Activated naive CD8-positive, alpha-beta T cell treated with anti-CD3 and anti-CD28 coated beads for 36 hours (primary cell): Measurements from ENCODE around the gene GFPT1. TPM values are rescaled to one million over a fixed set of nuclear protein-coding genes. Genes with fewer than 3 reads are reported as not detected.

Source experiments
- DNase-seq: peaks from one replicate; pipeline ENCODE4 v3.0.0; 2021
- H3K27ac Mint-ChIP-seq: one replicate; pipeline ENCODE4 v1.8.0; 2022; ENCODE audit warnings: mild to moderate bottlenecking, moderate library complexity, mixed read lengths
- H3K27me3 Mint-ChIP-seq: one replicate; pipeline ENCODE4 v1.8.0; 2022; ENCODE audit warnings: mild to moderate bottlenecking, mixed read lengths
- H3K36me3 Mint-ChIP-seq: one replicate; pipeline ENCODE4 v1.8.0; 2021; ENCODE audit warnings: mild to moderate bottlenecking, mixed read lengths
- H3K4me1 Mint-ChIP-seq: one replicate; pipeline ENCODE4 v1.8.0; 2021; ENCODE audit warnings: mixed read lengths
- H3K4me3 Mint-ChIP-seq: one replicate; pipeline ENCODE4 v1.8.0; 2022; ENCODE audit warnings: mild to moderate bottlenecking, moderate library complexity, mixed read lengths
- H3K9me3 Mint-ChIP-seq: one replicate; pipeline ENCODE4 v1.8.0; 2022; ENCODE audit warnings: mixed read lengths
- total RNA-seq, 2 experiments: library from RNA; stranded (reverse); gene quantifications; one replicate each; pipeline ENCODE4 v1.2.3, GENCODE V29; 2021

GFPT1 gene
- total RNA-seq, 2 experiments from 2014 or later: 34.3 to 35.7 TPM

DNA sequence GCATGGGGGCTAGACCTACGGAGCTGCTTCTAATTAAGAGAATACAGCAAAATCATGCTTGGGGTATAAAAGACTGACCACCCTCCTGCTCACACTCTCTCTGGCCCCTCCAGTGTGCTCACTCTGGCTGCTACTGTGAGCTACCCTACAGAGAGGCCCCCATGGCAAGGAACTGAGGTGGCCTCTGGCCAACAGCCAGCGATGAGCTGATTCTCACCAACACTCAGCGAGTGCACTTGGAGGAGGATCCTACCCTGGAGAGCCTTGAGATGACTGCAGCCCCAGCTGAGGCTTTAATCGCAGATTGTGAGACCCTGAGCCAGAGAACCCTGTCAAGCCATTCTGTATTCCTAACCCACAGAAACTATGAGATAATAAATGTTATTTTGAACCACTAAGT is 88.2 kb downstream of the GFPT1 start:
- Mint-ChIP-seq H3K27ac (no peak overlapping the region), H3K36me3 (peaks cover 2% of the 10 kb centered on the region), H3K27me3 (peaks cover 5% of the 10 kb centered on the region), H3K4me3 (no peak overlapping the region), H3K9me3 (no peaks in the 10 kb centered on the region), H3K4me1 (no peaks in the 10 kb centered on the region)
- no peak for DNase-seq

DNA sequence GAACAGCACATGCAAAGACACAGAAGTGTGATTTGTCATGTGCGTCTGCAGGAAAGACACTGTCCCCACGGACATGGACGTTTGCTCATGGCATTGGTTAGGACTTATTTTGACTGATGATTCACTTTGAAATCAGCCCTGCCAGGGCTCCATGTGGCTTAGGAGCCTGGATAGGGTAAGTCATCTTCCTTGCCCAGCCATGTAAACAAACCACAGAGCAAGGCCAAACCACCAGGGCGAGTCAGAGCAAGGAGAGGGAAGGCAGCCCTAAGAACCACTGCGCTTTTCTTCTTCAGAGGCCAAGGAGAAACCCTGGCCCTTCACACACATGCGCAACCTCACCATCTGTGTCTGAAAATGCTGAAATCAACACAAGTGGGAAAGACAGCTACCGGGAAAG is 88.8 kb downstream of the GFPT1 start:
- Mint-ChIP-seq H3K27me3 (no peaks in the 10 kb centered on the region), H3K4me1 (no peaks in the 10 kb centered on the region), H3K27ac (no peak overlapping the region), H3K36me3 (peaks cover 2% of the 10 kb centered on the region), H3K4me3 (no peak overlapping the region), H3K9me3 (no peaks in the 10 kb centered on the region)
- DNase-seq: no peak

DNA sequence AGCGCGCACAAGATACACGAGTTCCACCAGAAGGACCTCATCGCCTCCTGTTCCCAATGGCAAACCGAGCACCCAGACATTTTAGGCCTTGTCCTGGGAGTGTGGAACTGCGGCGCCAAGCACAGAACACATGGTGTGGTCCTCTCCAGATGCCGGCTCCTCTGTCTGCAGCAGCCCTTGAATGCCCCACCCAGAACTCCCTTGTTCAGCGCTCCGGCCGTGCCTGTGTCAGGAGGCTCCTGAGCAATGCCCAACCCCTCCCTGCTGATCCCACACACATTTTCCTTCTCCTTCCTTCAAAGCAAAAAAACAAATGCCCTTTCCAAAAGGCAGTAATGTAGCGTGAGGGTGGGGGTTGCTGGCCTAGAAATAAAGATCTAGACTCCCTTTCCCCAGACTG is 89.8 kb downstream of the GFPT1 start:
- no peak overlapping the region for H3K4me3 Mint-ChIP-seq
- H3K36me3 Mint-ChIP-seq: no peaks in the 10 kb centered on the region
- H3K27me3 Mint-ChIP-seq: no peaks in the 10 kb centered on the region
- DNase-seq: no peak
- H3K9me3 Mint-ChIP-seq: no peaks in the 10 kb centered on the region
- no peaks in the 10 kb centered on the region for H3K4me1 Mint-ChIP-seq
- no peak overlapping the region for H3K27ac Mint-ChIP-seq

DNA sequence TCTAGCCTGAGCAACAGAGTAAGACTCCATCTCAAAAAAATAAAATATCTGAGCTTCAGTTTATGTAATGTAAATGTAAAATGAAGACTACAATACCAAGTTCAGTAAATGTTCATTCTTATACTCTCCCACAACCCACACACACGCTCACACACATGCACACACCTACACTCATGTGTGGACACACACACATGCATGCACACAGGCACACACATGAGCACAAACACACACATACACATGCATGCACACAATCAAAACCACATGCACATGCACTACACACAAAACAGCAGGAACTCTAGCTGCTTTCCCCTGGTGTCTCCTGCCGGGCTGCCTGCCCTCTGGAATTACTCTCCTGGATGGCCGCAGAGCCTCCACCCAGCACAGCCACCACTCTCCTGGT is 90.6 kb downstream of the GFPT1 start:
- no peaks in the 10 kb centered on the region for H3K27me3 Mint-ChIP-seq
- no peak for DNase-seq
- no peaks in the 10 kb centered on the region for H3K36me3 Mint-ChIP-seq
- no peak overlapping the region for H3K27ac Mint-ChIP-seq
- H3K9me3 Mint-ChIP-seq: no peaks in the 10 kb centered on the region
- H3K4me1 Mint-ChIP-seq: no peaks in the 10 kb centered on the region
- no peak overlapping the region for H3K4me3 Mint-ChIP-seq

DNA sequence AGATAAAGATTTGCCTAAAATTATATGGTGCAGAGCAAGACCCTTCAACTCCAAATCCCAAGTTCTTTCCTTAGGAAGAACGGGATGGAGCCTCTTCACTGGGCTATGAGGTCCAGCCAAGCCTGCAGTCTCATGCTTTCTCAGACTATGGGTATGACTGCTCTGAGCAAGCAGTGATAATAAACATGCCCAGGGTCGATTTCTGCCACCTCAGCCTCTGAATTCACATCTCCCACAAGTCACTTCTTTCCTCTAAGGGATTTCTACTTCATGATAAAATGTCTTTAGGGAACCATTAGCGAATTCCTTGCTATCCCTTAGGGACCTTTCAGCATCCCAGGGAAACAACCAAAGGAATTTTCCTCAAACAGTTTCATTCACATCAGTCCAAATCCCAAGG is 94.8 kb downstream of the GFPT1 start:
- no peak overlapping the region for H3K27ac Mint-ChIP-seq
- H3K27me3 Mint-ChIP-seq: no peaks in the 10 kb centered on the region
- no peak overlapping the region for H3K4me3 Mint-ChIP-seq
- no peaks in the 10 kb centered on the region for H3K9me3 Mint-ChIP-seq
- DNase-seq: no peak
- no peaks in the 10 kb centered on the region for H3K36me3 Mint-ChIP-seq
- no peaks in the 10 kb centered on the region for H3K4me1 Mint-ChIP-seq

DNA sequence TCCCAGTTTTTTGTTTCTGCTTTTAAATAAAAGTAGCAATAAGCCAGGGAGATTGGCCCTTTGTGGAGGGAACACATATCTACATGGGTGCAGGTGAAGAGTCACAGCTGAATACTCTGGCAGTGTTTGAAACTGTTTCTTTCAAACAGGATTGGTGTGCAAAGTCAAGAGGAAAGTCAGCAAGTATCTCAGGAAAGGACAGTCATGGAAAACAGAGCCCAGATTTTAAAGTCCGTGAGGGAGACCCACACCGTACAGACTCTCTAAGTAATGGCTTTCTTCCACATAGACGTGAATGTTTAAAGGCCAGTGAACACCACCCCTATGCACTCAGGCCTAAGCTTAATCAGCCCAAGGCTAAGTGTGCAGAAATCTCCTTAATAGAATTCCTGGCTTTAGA is 95.3 kb downstream of the GFPT1 start:
- Mint-ChIP-seq H3K4me3 (no peak overlapping the region), H3K4me1 (no peaks in the 10 kb centered on the region), H3K36me3 (no peaks in the 10 kb centered on the region), H3K9me3 (no peaks in the 10 kb centered on the region), H3K27ac (no peak overlapping the region), H3K27me3 (no peaks in the 10 kb centered on the region)
- no peak for DNase-seq

DNA sequence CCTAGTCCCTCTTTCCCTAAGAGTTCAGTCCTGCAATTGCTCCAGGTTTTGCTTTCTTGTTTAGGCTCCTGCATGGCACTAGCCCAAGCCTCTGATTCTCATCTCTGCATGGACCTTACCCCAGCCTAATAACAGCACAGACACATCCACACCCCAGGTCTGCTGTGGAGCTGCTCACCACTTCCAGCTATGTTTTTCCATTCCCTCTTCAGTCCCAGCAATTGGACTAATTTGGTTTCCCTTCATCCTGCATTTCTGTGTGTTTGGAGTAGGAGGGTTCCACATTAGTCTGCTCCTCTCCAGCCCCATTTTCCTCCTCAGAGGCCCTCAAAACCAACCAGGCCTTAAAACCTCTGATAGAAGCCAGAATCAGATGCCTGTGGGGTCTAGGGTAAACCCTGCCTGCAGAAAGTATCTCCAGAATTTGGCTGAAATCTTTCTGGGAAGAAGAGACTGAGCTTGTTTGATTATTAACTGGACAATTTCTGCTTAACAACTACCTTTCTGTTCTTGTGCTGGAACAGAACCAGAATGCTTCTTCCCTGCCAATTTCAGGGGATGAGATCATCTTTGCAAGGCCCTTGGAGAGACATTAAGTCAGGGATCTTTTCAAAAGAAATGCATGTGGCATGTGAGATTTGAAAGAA is 95.9 kb downstream of the GFPT1 start:
- no peak overlapping the region for H3K27ac Mint-ChIP-seq
- H3K4me3 Mint-ChIP-seq: no peak overlapping the region
- no peaks in the 10 kb centered on the region for H3K27me3 Mint-ChIP-seq
- no peaks in the 10 kb centered on the region for H3K9me3 Mint-ChIP-seq
- H3K36me3 Mint-ChIP-seq: no peaks in the 10 kb centered on the region
- no peaks in the 10 kb centered on the region for H3K4me1 Mint-ChIP-seq
- no peak for DNase-seq

DNA sequence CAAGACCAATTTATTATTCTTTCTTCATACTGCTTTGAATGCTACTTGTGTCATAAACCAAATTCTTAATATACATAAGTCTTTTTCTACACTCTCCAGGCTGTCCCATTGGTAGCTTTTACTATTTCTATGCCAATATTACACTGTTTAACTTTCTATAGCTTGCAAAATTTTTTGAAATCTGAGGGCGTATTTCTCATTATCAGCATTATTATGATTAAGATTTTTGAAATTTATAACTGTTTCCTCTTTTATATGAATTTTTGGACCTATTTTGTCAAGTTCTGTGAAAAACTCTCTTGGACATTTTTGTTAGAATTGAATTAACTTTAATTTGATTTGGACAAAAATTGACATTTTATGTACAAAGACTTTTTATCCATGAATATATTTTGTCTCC is 98.6 kb downstream of the GFPT1 start:
- no peaks in the 10 kb centered on the region for H3K4me1 Mint-ChIP-seq
- no peaks in the 10 kb centered on the region for H3K9me3 Mint-ChIP-seq
- no peaks in the 10 kb centered on the region for H3K27me3 Mint-ChIP-seq
- no peak overlapping the region for H3K27ac Mint-ChIP-seq
- no peak overlapping the region for H3K4me3 Mint-ChIP-seq
- no peak for DNase-seq
- no peaks in the 10 kb centered on the region for H3K36me3 Mint-ChIP-seq

DNA sequence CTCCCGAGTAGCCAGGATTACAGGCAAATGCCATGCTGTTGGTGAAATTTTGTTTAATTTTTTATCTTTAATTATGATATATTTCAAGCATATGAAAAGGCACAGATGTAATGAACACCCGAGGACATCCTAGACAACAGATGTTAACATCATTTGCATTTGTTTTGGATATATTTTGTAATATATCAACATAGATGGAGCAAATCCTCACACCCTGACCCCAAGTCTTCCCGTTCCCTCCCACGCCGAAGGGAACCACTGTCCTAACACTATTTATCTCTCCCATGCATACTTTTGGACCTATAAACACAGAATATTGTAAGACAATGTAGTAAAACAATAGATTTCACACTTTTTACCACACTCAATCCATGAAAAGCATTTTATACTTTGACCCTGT is 99.5 kb downstream of the GFPT1 start:
- Mint-ChIP-seq H3K36me3 (no peaks in the 10 kb centered on the region), H3K9me3 (no peaks in the 10 kb centered on the region), H3K4me3 (no peak overlapping the region), H3K27ac (no peak overlapping the region), H3K4me1 (no peaks in the 10 kb centered on the region), H3K27me3 (no peaks in the 10 kb centered on the region)
- no peak for DNase-seq

DNA sequence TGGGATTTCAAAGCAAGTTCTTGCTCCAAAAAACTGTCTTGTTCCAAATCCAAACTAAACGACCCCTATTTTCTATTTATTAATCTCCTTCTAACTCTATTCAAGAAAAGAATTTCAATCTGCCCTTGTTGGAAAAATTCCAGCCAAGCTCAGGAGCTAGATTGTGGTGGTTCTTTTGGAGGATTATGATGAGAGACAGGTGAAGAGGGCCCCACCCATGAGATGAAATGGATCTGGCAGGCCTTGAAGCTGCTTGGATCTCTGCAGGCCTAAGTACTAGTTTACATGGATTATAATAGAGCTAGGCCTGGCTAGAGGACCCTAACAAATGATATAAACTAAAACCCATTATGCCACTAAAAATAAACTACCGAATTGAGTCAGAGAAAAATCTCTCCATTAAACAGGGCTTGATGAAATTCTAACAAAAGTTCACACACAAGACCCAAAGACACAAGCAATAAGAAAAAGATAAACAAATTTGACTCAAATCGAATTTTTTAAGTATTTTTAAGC is 101.6 kb downstream of the GFPT1 start:
- Mint-ChIP-seq H3K36me3 (no peaks in the 10 kb centered on the region), H3K4me3 (no peak overlapping the region), H3K4me1 (no peaks in the 10 kb centered on the region), H3K27ac (no peak overlapping the region), H3K9me3 (no peaks in the 10 kb centered on the region), H3K27me3 (peaks cover 5% of the 10 kb centered on the region)
- DNase-seq: no peak

DNA sequence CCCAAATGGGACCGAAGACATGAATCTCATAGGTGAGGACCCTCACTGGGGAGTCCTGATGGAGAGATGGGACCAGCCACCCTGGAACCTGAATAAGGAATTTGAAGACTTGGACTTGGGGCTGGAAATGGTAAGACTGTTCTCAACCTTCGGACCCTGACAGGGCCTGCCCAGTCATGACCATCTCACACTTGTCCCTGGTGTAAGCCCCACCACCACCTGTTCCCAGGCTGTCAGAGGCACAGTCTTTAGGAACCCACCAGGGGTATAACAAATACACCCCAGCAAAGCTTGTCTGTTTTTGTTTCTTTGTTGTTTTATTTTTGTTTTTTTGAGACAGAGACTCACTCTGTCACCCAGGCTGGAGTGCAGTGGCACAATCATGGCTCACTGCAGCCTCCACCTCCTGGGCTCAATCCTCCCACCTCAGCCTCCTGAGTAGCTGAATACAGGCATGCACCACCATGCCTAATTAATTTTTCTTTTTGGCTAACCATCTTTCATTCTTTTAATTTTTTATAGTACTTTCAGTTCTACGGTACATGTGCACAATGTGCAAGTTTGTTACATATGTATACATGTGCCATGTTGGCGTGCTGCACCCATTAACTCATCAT is 106.1 kb downstream of the GFPT1 start:
- no peaks in the 10 kb centered on the region for H3K4me1 Mint-ChIP-seq

DNA sequence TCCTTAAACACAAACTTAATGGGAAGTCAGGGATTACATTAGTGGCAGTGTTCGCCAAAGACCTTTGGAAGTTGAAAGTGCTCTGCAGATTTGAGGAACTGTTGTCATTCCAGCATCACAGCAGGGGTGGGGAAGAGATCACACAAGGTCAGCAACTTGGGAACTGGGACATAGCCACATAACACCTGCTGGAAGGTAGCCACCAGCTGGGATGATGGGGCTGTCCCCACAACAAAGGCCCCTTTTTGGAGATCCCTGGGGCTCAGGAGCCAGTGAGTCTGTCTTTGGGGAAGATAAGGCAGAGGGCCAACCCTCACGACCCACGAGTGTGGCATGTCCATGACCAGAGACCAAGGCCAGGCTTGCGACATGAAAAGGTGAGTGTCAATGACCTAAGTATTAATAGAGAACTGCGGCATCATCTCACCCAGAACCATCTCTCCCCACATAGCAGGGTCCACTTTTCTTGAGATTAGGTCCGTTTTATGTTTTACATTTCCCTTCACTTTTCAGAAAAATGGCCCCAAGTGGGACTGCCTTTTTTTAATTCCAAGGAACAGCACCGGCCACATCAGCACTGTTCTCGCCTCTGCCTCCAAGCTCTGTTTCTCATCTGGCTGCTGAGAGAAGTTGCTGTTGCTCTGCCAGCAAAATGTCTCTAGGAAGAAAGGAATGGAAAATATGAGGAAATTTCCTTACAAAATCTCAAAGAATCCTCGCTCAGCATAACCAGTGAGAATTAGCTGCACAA is 106.9 kb downstream of the GFPT1 start:
- H3K27me3 Mint-ChIP-seq: peaks cover 19% of the 10 kb centered on the region

More for the DNA sequence above, 106.1 kb downstream of the GFPT1 start:
- no peak overlapping the region for H3K4me3 Mint-ChIP-seq
- no peaks in the 10 kb centered on the region for H3K9me3 Mint-ChIP-seq
- DNase-seq: no peak
- H3K36me3 Mint-ChIP-seq: no peaks in the 10 kb centered on the region
- H3K27me3 Mint-ChIP-seq: peaks cover 19% of the 10 kb centered on the region
- no peak overlapping the region for H3K27ac Mint-ChIP-seq

DNA sequence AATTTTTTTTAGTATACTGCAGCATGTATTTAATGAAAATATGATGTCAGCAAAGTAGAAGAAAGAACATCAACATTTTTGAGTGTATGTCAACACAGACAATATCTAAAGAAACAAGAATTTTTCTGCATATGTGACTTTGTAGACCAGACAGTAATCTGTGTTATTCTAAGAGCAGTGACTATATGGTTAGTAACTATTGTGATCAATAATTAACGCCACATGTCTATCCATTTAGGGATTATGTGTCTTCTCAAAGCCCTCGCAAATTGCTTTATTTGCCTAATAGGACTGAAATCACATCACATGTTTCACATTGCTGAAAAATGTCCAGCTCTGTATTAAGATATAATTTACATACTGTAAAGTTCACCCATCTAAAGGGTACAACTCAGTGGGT is 107.8 kb downstream of the GFPT1 start:
- H3K36me3 Mint-ChIP-seq: no peaks in the 10 kb centered on the region
- DNase-seq: no peak
- no peak overlapping the region for H3K4me3 Mint-ChIP-seq
- H3K27ac Mint-ChIP-seq: no peak overlapping the region
- no peaks in the 10 kb centered on the region for H3K9me3 Mint-ChIP-seq
- peaks cover 19% of the 10 kb centered on the region for H3K27me3 Mint-ChIP-seq
- no peaks in the 10 kb centered on the region for H3K4me1 Mint-ChIP-seq

More for the DNA sequence above, 106.9 kb downstream of the GFPT1 start:
- H3K4me1 Mint-ChIP-seq: no peaks in the 10 kb centered on the region
- H3K27ac Mint-ChIP-seq: no peak overlapping the region
- H3K9me3 Mint-ChIP-seq: no peaks in the 10 kb centered on the region
- H3K4me3 Mint-ChIP-seq: no peak overlapping the region
- H3K36me3 Mint-ChIP-seq: no peaks in the 10 kb centered on the region
- DNase-seq: no peak

DNA sequence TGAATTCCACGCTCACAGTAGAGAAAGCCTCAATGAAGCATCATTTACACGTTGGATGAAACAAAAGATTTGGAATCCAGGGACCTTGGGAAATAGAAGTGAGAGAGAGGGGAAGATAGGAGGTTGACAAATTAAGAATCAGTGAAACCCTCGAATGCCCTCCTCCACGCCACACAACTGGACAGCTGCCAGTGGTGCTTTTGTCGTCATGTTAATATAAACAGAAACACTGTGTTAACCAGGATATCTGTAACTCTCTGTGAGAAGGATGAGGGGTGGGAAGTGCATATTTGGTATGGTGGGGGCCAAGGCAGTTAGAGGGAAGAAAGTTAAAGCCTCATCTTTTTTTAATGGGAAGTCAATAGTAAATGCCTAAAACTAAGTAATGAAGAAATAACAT is 108.7 kb downstream of the GFPT1 start:
- no peaks in the 10 kb centered on the region for H3K36me3 Mint-ChIP-seq

DNA sequence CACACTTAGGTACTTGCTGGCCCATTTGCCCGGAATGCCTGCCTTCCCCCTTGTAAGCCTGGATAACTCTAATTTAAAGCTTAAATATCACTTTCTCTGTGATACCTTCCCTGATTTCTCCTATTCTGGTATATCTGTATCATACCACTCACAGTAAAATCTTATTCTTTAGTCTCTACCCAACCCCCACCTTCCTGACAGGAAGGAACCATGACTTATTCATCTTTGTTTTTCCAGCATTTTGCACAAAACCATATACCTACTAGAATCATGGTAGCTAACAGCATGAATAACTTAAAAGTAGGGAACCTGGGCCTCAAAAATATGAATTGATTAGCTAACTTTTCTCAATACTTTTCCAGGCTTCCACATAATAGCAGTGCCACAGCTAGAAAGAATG is 111.5 kb downstream of the GFPT1 start:
- H3K27ac Mint-ChIP-seq: no peak overlapping the region
- H3K4me3 Mint-ChIP-seq: no peak overlapping the region
- no peaks in the 10 kb centered on the region for H3K4me1 Mint-ChIP-seq
- H3K27me3 Mint-ChIP-seq: peaks cover 20% of the 10 kb centered on the region
- H3K9me3 Mint-ChIP-seq: no peaks in the 10 kb centered on the region
- H3K36me3 Mint-ChIP-seq: no peaks in the 10 kb centered on the region
- DNase-seq: no peak

More for the DNA sequence above, 108.7 kb downstream of the GFPT1 start:
- DNase-seq: no peak
- Mint-ChIP-seq H3K4me1 (no peaks in the 10 kb centered on the region), H3K4me3 (no peak overlapping the region), H3K27me3 (peaks cover 19% of the 10 kb centered on the region), H3K27ac (no peak overlapping the region), H3K9me3 (no peaks in the 10 kb centered on the region)
